Esophagus (tissue), 2 donors: Measurements from ENCODE around the gene RNF144B. TPM values are rescaled to one million over a fixed set of nuclear protein-coding genes. Genes with fewer than 3 reads are reported as not detected.

Experiments used
- H3K27ac ChIP-seq, 2 donors: one replicate each; pipeline ENCODE4 v1.5.1; 2013; ENCODE audit warnings: low read depth in 2 of 2, mild to moderate bottlenecking in 2 of 2, inconsistent platforms in 1 of 2, low read length in 1 of 2, moderate library complexity in 1 of 2
- H3K27me3 ChIP-seq, 2 donors: one replicate each; pipeline ENCODE4 v1.6.1; 2013; ENCODE audit warnings: low read length in 2 of 2, control low read depth in 1 of 2, mild to moderate bottlenecking in 1 of 2; ENCODE audit not compliant: insufficient read depth in 2 of 2, control insufficient read depth in 1 of 2
- H3K36me3 ChIP-seq, 2 donors: one replicate each; pipeline ENCODE4 v1.6.1; 2013; ENCODE audit warnings: low read length in 1 of 2; ENCODE audit not compliant: control insufficient read depth in 2 of 2, insufficient read depth in 2 of 2
- H3K4me1 ChIP-seq, 2 donors: one replicate each; pipeline ENCODE4 v1.6.1; 2013; ENCODE audit warnings: low read length in 1 of 2; ENCODE audit not compliant: control insufficient read depth in 2 of 2, insufficient read depth in 2 of 2
- H3K4me3 ChIP-seq, 2 donors: one replicate each; pipeline ENCODE4 v1.5.1; 2013; ENCODE audit warnings: low read length in 2 of 2, mild to moderate bottlenecking in 2 of 2, low read depth in 1 of 2, moderate library complexity in 1 of 2
- H3K9me3 ChIP-seq, 2 donors: one replicate each; pipeline ENCODE4 v1.6.1; 2013; ENCODE audit warnings: mild to moderate bottlenecking in 2 of 2, low read depth in 1 of 2, low read length in 1 of 2, moderate library complexity in 1 of 2; ENCODE audit not compliant: control insufficient read depth in 2 of 2, insufficient read depth in 1 of 2
- WGBS, 2 donors: extraction: QIAGEN DNeasy Blood & Tissue Kit; methylation state at CpG; one replicate each; pipeline ENCODE4 v1.1.7; 2013; 5-methylcytosine and 5-hydroxymethylcytosine counted together
- polyA plus RNA-seq, 2 donors: library from polyadenylated mRNA; stranded (reverse); fragments of 200-250 nt; gene quantifications; one replicate each; pipeline ENCODE4 v1.2.3, GENCODE V29; 2013
- donor health status: healthy with polysubstance abuse.
- donor health status: Bipolar disorder and iron deficiency.

The RNF144B gene
- polyA plus RNA-seq, 2 donors, result 5.4 to 6.5 TPM

DNA sequence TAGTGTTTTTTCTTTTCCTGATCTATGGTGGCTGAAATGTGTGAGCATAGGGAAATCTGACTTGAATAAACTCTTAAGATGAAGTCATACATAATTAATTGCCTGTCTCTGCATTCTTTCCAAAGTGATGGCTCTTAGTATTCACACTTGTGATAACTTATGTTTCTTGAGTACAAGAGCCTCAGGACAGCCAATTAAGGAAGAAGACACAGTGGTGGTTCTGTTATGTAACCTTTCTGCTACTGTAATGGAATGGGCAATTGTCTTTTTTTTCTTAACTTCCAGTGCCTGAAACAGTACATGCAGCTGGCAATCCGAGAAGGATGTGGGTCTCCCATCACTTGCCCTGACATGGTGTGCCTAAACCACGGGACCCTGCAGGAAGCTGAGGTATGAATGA is 40.1 kb downstream of the RNF144B start:
- Histone ChIP-seq H3K27me3 (no peaks in the 10 kb centered on the region), H3K27ac (no peak overlapping the region), H3K9me3 (peaks cover 0 to 2% of the 10 kb centered on the region in 2 donors), H3K4me3 (no peak overlapping the region), H3K36me3 (no peaks in the 10 kb centered on the region), H3K4me1 (peaks cover 2 to 4% of the 10 kb centered on the region in 2 donors)
- 56 to 65% methylated on average over 2 of the region's 2 CpGs for WGBS, 2 donors

DNA sequence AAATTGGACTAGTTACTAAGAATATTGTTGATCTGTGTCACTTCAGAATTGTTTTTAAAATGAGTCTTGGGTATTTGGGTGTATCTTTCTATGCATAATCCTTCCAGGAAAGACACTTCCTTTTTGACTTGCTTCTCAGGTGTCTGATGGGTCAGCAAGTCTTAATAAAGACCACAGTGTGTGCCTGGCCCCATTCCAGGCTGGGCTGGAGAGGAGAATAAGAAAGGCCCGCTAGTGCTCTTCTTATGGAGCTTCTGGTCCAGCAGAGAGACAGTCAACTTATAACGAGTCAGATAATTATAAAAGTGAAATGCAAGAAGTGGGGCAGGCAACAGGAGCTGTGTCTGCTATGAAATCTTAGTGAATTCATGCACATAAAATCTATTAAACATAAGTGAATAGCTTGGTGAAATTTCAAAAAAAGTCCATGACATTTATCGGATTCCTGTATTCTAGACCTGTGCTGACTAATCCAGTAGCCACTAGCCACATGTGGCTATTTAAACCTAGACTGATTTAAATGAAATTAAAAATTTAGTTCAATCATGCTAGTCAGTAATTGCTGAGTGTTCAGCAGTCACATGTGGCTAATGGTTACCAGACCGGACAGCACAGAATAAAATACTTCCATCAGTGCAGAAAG is 42.6 kb downstream of the RNF144B start:
- H3K4me1 ChIP-seq, result peaks cover 2 to 4% of the 10 kb centered on the region in 2 donors
- peaks cover 0 to 2% of the 10 kb centered on the region in 2 donors for H3K9me3 ChIP-seq
- WGBS, 2 donors, result 71 to 93% methylated on average over 4 of the region's 4 CpGs
- no peaks in the 10 kb centered on the region for H3K36me3 ChIP-seq
- H3K4me3 ChIP-seq, result no peak overlapping the region
- H3K27ac ChIP-seq, result no peak overlapping the region
- no peaks in the 10 kb centered on the region for H3K27me3 ChIP-seq

DNA sequence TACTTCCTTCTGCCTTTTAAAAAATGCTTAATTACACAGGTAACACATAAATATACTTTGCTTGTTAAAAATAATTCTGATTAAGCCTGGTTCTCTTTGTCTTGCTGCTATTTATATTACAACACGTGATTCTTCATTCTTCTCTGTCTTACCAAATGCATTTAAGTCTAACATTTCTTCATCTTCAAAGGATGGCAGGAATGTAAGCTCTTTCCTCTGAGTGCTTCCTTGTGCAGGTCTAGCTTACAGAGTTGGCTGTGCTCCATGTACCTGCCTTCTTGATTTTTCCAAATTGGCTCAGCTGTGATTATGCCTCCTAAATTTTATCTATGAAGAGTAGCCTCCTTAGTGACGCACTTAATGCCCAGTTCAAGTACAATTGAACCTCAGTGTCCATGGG is 44.4 kb downstream of the RNF144B start:
- 60 to 64% methylated on average over 2 of the region's 2 CpGs for WGBS, 2 donors
- no peak overlapping the region for H3K27ac ChIP-seq
- no peaks in the 10 kb centered on the region for H3K4me1 ChIP-seq
- H3K36me3 ChIP-seq, result no peaks in the 10 kb centered on the region
- H3K27me3 ChIP-seq, result no peaks in the 10 kb centered on the region
- H3K9me3 ChIP-seq, result no peaks in the 10 kb centered on the region
- H3K4me3 ChIP-seq, result no peak overlapping the region

DNA sequence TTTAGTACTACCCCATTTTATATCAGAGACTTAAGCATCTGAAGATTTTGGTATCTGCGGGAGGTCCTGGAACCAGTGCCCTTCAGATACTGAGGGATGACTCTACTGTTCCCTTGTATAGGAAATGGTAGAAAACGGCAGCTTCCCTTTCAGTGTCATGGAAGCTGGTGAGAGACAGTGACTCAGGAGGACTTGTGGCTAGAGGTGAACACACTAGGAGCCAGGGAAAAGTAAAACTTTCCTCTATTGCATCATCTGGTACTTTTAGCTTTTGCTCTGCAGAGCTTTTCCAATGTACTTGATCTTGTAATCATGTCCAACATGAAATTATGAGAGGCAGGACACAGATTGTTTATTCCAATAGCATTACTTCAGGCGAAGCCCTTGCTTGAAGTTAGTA is 45.0 kb downstream of the RNF144B start:
- Histone ChIP-seq H3K27me3 (no peaks in the 10 kb centered on the region), H3K4me3 (no peak overlapping the region), H3K36me3 (no peaks in the 10 kb centered on the region), H3K9me3 (no peaks in the 10 kb centered on the region), H3K4me1 (no peaks in the 10 kb centered on the region), H3K27ac (no peak overlapping the region)
- WGBS, 2 donors, result 66 to 76% methylated on average over 3 of the region's 3 CpGs

DNA sequence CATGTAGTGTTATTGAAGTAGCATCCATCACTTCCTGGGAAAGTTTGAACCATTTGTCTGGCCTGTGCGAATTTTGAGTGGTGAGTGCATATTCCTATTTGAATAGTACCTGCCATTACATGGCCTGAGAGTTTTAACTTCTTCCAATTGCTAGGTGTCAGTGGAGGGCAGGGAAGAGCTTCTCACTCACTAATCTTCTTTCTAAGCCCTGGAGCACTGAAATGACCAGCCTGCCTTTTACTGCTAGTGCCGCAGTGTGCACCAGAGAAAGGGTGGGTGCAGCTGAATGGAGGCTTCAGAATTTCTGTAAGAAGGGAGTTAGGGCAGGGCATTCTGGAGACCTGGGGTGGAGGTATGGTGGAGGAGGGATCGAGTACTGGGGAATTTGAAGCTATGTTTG is 45.5 kb downstream of the RNF144B start:
- Histone ChIP-seq H3K4me3 (no peak overlapping the region), H3K27me3 (no peaks in the 10 kb centered on the region), H3K4me1 (no peaks in the 10 kb centered on the region), H3K9me3 (no peaks in the 10 kb centered on the region), H3K36me3 (no peaks in the 10 kb centered on the region), H3K27ac (no peak overlapping the region)
- WGBS, 2 donors, result 77 to 89% methylated on average over 3 of the region's 3 CpGs

DNA sequence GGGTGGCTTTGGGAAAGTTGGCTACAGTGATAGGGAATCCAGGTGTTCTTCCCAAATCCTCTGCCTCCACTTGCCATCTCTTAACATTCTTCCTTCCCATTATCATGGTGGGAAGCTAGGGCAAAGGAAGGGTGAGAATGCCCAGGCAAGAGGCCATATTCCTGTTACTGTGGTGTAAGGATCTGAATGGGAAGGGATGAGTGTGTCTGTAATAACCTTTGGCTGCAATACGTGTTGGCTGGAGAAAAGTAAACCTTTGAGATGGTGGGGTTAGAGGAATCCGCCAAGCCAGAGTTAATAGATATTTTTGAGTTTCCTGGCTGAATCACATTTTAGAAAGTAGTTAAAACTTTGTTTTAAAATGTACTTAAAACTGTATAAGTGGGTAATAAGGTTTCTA is 45.9 kb downstream of the RNF144B start:
- no peak overlapping the region for H3K27ac ChIP-seq
- 78 to 85% methylated on average over 2 of the region's 2 CpGs for WGBS, 2 donors
- H3K4me3 ChIP-seq, result no peak overlapping the region
- no peaks in the 10 kb centered on the region for H3K9me3 ChIP-seq
- H3K4me1 ChIP-seq, result no peaks in the 10 kb centered on the region
- H3K27me3 ChIP-seq, result no peaks in the 10 kb centered on the region
- H3K36me3 ChIP-seq, result no peaks in the 10 kb centered on the region

DNA sequence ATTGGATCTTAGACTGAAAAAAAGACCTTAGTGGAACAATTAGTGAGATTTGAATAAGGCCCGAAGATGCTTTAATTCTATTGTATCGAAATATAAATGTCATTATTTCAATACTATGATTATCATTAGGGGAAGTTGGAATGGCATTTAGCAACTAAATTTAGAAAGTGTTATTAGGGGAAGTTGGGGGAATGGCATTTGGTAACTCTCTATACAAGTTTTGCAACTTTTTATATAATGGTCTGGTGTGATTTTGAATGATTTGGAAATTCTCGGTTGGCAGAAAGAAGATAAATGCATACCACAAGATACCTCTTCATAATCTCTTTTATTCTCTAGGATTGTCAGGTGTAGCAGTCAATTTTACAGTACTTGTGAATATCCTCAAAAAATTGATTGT is 49.2 kb downstream of the RNF144B start:
- no peaks in the 10 kb centered on the region for H3K4me1 ChIP-seq
- H3K36me3 ChIP-seq, result no peaks in the 10 kb centered on the region
- WGBS, 2 donors, result 95 to 96% methylated on average over 3 of the region's 3 CpGs
- H3K27ac ChIP-seq, result no peak overlapping the region
- H3K27me3 ChIP-seq, result no peaks in the 10 kb centered on the region
- no peak overlapping the region for H3K4me3 ChIP-seq
- no peaks in the 10 kb centered on the region for H3K9me3 ChIP-seq

DNA sequence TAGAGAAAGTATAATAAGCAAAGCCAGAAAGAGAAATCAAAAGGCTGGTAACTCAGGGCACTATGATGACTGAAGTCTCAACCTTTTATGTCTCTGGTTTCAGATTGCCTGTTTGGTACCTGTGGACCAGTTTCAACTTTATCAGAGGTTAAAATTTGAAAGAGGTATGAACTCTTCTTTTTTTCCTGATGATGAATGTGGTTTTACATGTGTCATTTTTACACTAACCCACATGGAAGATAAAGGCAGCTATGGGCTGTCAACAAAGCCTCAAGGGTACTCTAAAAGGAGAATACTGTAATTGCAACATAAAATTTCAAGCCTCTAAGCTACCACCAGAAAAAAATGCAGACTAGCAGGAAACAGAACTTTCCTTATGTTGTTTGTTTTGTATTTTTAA is 52.4 kb downstream of the RNF144B start:
- no peaks in the 10 kb centered on the region for H3K27me3 ChIP-seq
- no peaks in the 10 kb centered on the region for H3K36me3 ChIP-seq
- H3K9me3 ChIP-seq, result no peaks in the 10 kb centered on the region
- no peaks in the 10 kb centered on the region for H3K4me1 ChIP-seq
- H3K27ac ChIP-seq, result no peak overlapping the region
- no peak overlapping the region for H3K4me3 ChIP-seq

DNA sequence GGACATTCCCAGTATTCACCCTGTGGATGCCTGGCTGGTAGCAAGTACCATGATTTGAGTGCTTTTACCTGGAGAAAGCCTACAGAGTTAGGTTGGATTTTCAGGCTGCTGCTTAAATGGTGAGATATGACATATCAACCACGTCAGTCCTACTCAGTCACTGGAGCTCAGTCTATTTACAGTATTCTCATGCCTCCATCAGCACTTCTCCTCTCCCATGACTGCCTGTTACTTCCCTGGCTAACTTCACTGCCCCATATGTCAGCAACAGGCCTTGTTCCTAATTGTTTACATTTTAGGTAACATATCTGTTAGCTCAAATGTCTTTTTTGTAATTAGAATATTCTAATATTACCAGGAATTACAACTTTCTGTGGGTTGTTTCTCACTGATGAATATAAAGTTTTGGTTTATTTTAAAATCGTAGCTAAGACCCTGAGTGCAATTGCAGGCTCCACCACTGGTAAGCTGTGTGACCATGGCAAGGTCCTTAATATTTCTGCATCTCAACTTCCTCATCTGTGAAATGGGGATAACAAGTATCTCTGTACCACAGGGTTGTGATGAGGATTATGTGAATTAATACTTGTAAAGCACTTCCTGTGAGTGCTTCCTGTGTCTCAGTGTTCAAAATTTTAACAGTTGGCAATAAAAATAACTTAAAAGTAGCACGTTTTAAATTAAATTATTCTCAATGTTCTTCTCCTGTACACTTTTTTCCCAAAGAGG is 54.3 kb downstream of the RNF144B start:
- no peak overlapping the region for H3K27ac ChIP-seq
- WGBS, 2 donors, result 72 to 76% methylated on average over 3 of the region's 3 CpGs

DNA sequence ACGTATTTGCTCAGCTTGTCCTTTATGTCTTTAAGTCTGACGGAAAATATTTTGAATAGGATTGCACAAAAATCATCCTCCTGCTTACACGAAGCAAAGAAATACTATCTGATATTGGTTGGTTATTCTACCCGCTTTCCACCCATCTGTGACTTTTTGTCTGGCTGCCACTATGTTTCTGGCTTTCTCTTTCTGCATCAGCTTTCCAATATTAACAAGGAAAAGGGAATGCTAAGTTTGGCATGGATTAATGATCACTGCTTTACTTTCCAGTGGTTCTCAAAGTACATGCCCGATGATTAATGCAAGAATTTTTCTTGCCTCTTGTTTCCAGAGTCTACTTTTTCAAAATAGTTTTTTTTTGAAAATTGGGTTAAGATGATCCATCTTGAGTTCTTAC is 57.0 kb downstream of the RNF144B start:
- H3K36me3 ChIP-seq, result no peaks in the 10 kb centered on the region
- no peaks in the 10 kb centered on the region for H3K9me3 ChIP-seq
- WGBS, 2 donors, result 57 to 74% methylated on average over 5 of the region's 5 CpGs
- no peaks in the 10 kb centered on the region for H3K27me3 ChIP-seq
- no peak overlapping the region for H3K4me3 ChIP-seq
- no peaks in the 10 kb centered on the region for H3K4me1 ChIP-seq
- no peak overlapping the region for H3K27ac ChIP-seq

More for the DNA sequence above, 54.3 kb downstream of the RNF144B start:
- Histone ChIP-seq H3K9me3 (no peaks in the 10 kb centered on the region), H3K36me3 (no peaks in the 10 kb centered on the region), H3K4me1 (no peaks in the 10 kb centered on the region), H3K4me3 (no peak overlapping the region), H3K27me3 (no peaks in the 10 kb centered on the region)
